Superior temporal gyrus (tissue), 1 donor: Measurements from ENCODE around the gene UBE2J1.
"Not testable (repeated sequence)": the region's sequence is repeated elsewhere in the genome, so short reads cannot be mapped to it uniquely, and the experiment has no call there.

Experiments used
- DNase-seq: peaks from one replicate; pipeline ENCODE4 v3.0.0-alpha.2; 2016; ENCODE audit errors: extremely low spot score

The UBE2J1 gene

GRCh38 chr6:89320012-89320559, 32.4 kb downstream of the UBE2J1 start:
- no peak for DNase-seq

GRCh38 chr6:89317067-89317466, 35.5 kb downstream of the UBE2J1 start:
- DNase-seq: no peak

GRCh38 chr6:89315249-89315885, 37.2 kb downstream of the UBE2J1 start, which contains the start of gene GABRR2:
Gene GABRR2, minus strand, starts transcription at chr6:89315299. Its CDS starts 134 bp downstream, at chr6:89315165.
- DNase-seq: no peak

GRCh38 chr6:89314692-89315091, 37.8 kb downstream of the UBE2J1 start:
- DNase-seq: no peak

GRCh38 chr6:89313006-89313405, 39.5 kb downstream of the UBE2J1 start:
- peak; percentile 68 for DNase-seq

- peak; percentile 57 for DNase-seq
Observed at GRCh38 chr6:89311853-89312531, 40.5 kb downstream of the UBE2J1 start.

- no peak for DNase-seq
Observed at GRCh38 chr6:89311530-89311852, 41.0 kb downstream of the UBE2J1 start.

GRCh38 chr6:89310929-89311328, 41.6 kb downstream of the UBE2J1 start:
- DNase-seq: no peak

GRCh38 chr6:89308525-89309395, 43.8 kb downstream of the UBE2J1 start:
- no peak for DNase-seq

GRCh38 chr6:89304517-89304916, 48.0 kb downstream of the UBE2J1 start:
- not testable (repeated sequence) for DNase-seq

GRCh38 chr6:89302936-89303335, 49.6 kb downstream of the UBE2J1 start:
- no peak for DNase-seq

- DNase-seq: no peak
Observed at GRCh38 chr6:89302195-89302770, 50.2 kb downstream of the UBE2J1 start.

- DNase-seq: no peak
Observed at GRCh38 chr6:89301586-89302194, 50.8 kb downstream of the UBE2J1 start.

- DNase-seq: no peak
Observed at GRCh38 chr6:89299466-89299850, 53.1 kb downstream of the UBE2J1 start.

- no peak for DNase-seq
Observed at GRCh38 chr6:89298680-89299465, 53.6 kb downstream of the UBE2J1 start.

GRCh38 chr6:89297695-89298351, 54.7 kb downstream of the UBE2J1 start:
- DNase-seq: peak; percentile 18

GRCh38 chr6:89295981-89296380, 56.5 kb downstream of the UBE2J1 start:
- no peak for DNase-seq

- DNase-seq: not testable (repeated sequence)
Observed at GRCh38 chr6:89295116-89295515, 57.4 kb downstream of the UBE2J1 start.

- no peak for DNase-seq
Observed at GRCh38 chr6:89291256-89291819, 61.2 kb downstream of the UBE2J1 start.
